Muscle of arm (tissue), 12 donors: ENCODE data around the gene MYO7B. TPM values are rescaled to one million over a fixed set of nuclear protein-coding genes. Genes with fewer than 3 reads are reported as not detected.

Experiments
- DNase-seq: peaks from one replicate; pipeline ENCODE4 v3.0.0-alpha.2; 2013
- polyA plus RNA-seq, 12 donors: library from polyadenylated mRNA; unstranded; fragments of 120-200 nt; gene quantifications; one replicate each; pipeline ENCODE4 v1.2.1, GENCODE V29; 2013; ENCODE audit not compliant: insufficient read length in 12 of 12

Gene MYO7B
- polyA plus RNA-seq, 12 donors, result 0.54 to 24.5 (median 0.97) TPM; not detected in 1

DNA sequence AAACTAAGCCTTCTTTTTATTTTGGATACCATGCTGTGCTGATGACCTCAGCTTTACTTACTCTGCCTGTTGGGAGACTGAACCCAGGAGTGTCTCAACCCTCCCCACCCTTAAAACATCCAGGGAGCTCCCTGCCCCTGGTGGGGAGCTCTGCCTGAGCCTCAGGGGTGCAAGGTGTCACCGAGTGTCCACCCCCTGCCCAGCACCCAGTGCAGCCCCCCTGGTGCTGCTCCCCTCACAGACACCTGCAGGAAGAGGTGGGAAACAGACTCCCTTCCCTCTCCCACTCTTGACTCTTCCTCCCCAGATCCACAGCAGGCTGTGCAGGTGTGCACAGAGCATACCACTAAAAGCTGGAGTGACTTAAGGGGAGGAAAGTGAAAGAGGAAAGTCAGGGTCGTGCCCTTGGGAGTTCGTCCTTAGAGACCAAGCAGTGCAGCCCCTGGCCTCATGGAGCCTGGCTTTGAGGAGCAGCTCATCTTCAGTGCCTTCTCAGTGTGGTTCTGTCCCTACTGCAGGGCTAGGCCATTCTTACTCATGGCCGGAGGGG is 51.3 kb downstream of the MYO7B start:
- DNase-seq, result no peak

DNA sequence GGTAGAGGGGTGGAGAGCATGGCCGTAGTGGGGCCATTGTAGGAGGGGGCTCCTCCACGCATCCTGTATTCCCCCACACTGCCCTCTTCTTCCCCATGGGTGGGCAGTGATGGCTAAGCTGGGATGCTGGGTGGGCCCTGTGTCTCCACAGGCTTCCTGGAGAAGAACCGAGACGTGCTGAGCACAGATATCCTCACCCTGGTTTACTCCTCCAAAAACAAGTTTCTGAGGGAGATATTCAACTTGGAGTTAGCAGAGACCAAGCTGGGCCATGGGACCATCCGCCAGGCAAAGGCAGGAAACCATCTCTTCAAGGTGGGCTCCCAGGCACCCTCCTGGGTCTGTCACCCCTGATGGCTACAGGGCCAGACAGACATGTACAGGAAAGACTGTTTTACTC is 52.8 kb downstream of the MYO7B start:
- no peak for DNase-seq

DNA sequence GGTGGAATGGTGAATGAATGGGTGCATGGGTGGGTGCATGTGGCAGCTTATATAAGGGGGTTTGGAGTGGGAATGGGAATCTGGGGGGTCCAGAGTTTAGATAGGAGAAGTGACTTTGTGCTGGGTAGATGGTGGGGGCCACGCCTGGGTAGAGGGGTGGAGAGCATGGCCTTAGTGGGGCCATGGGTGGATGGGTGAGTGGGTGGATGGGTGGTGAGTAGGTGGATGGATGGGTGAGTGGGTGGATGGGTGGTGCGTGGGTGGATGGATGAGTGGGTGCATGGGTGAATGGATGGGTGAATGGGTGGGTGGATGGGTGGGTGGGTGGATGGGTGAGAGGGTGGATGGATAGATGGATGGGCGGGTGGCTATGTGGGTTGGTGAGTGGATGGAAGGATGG is 53.9 kb downstream of the MYO7B start:
- DNase-seq, result no peak

DNA sequence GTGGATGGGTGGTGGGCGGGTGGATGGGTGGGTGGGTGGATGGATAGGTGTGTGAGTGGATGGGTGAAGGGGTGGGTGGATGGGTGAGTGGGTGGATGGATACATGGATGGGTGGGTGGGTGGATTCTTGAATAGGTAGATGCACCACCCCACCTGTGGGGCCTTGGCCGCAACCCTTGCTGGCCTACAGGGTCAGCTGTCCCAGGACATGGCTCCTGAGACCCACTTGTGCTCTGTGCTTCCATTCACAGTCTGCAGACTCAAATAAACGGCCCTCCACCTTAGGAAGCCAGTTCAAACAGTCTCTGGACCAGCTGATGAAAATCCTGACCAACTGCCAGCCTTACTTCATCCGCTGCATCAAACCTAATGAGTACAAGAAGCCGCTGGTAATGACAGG is 54.4 kb downstream of the MYO7B start:
- DNase-seq, result no peak

DNA sequence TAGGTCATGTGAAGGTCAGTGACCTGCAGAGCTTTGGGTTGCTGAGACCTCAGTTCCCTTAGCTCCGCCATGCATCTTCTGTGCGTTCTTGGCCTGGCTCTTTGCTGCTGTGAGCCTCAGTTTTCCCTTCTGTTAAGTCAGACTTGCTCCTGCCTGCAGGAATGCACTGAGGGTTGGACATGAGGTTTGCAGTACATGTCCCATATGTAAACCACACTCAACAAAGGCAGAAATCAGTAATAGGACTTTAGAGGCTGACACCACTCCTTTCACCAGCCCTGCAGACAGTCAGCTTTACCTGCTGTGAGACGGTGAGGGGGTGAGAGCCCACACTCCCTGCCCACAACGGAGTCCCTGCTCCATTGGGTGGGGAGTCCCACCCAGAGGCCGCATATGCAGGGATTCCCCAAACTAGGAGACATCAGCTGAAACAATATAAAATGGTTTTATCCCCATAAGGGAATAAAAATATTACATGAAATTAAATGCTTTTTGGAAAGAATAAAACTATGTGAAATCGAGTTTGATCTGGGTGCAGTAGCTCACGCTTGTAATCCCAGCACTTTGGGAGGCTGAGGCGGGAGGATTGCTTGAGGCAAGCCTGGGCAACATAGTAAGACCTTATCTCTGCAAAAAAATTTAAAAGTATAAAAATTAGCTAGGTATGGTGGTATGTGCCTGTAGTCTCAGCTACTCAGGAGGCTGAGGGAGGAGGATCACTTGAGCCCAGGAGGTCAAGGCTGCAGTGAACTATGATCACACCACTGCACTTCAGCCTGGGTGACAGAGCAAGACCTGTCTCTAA is 55.1 kb downstream of the MYO7B start:
- no peak for DNase-seq

- no peak for DNase-seq
Observed at GRCh38 chr2:127591221-127591923, 55.9 kb downstream of the MYO7B start.

DNA sequence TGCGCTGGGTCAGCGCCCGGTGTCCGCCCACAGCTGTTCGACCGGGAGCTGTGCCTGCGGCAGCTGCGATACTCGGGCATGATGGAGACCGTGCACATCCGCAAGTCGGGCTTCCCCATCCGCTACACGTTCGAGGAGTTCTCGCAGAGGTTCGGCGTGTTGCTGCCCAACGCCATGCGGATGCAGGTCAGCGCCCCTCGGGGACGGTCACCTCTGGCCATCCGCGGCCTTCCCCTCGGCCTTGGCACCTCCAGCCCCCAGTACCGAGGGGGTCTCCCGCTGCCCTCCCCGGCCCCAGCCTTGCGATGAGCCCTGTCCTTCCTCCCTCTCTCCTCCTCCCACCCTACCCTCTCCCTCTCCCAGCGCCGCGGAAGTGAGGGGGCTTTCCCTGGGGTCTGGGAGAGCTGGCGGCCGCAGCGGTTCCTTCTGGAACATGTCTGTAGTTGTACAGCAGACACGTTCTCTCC is 57.3 kb downstream of the MYO7B start:
- no peak for DNase-seq

- DNase-seq, result no peak
Observed at GRCh38 chr2:127593228-127594115, 58.0 kb downstream of the MYO7B start.

GRCh38 chr2:127594116-127594591 is 58.7 kb downstream of the MYO7B start:
- no peak for DNase-seq

GRCh38 chr2:127596311-127597045 is 61.0 kb downstream of the MYO7B start:
- DNase-seq, result no peak

GRCh38 chr2:127597046-127597983 is 61.8 kb downstream of the MYO7B start:
- DNase-seq, result no peak

GRCh38 chr2:127597984-127598380 is 62.5 kb downstream of the MYO7B start:
- no peak for DNase-seq

GRCh38 chr2:127598711-127599110 is 63.2 kb downstream of the MYO7B start:
- DNase-seq, result no peak

- no peak for DNase-seq
Observed at GRCh38 chr2:127599211-127599610, 63.7 kb downstream of the MYO7B start.

DNA sequence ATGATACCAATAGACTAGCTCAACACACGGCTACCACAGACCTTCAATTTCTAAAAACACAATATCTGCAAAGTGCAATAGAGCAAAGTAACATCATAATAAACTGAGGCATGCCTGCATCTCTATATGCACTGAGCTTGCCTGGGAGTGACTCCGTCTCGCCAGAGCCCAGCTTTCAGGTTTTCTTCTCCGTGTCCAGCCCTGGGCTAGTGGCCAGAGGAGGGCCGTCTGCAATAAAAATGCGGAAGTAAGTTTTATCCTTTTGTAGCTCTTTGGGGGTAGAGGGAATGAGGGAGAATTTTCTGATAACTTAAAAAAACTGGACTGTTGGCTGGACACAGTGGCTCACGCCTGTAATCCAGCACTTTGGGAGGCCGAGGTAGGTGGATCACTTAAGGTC is 69.5 kb downstream of the MYO7B start:
- no peak for DNase-seq

- no peak for DNase-seq
Observed at GRCh38 chr2:127605691-127606263, 70.3 kb downstream of the MYO7B start.

DNA sequence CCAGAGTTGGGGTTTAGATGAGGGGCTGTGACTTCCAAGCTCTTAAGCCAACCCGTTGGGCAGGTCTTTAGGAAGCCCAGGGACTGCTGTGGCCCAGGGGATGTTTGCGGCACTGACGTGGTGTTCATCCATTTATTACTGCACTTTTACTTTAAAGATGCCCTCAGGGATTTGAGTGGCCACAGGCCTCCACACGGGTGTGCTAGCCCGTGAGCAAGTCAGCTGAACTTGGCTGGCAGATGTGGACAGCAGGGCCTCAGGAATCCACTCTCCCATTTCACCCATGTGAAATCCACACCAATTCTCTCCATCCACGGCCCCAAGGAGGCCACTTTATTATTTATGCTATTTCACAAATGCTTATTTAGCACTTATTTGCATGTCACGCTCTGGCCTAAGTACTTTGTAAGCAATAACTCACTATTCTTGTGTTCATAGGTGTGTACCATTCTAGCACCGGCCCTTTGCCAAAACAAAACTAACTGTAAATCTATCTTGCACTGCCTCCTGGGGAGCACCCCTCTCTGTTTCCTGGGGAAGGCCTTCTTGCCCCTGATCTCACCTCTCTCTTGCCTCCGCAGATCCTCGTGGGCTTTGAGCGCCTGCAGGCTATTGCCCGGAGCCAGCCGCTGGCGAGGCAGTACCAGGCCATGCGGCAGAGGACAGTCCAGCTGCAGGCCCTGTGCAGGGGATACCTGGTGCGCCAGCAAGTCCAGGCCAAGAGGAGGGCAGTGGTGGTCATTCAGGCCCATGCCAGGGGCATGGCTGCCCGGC is 71.3 kb downstream of the MYO7B start:
- no peak for DNase-seq

DNA sequence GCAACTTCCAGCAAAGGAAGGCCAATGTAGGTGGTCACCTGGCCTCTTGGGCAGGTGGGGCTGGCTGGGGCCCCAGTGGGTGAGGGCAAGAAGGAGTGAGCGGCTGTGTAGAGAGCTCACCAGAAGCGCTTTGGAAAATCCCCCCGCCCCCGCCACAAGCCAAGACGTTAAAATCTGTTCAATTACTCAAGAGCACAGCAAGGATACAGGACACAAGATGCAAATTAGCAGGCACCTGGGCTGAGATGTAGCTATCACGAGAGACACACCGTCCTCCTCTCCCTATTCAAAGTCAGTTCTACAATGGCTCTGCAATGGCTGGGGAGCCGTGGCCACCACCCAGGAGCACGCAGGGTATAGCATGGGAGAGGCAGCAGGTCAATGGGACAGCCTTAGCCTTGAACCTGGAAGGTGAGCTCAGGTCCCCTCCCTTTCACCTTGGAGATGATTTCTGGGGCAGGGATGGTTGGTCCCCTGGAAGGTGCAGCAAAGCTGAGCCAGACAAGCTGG is 72.0 kb downstream of the MYO7B start:
- DNase-seq, result no peak
